Uterus (tissue), 2 donors: Measurements from ENCODE around the gene TEX51.

ENCODE experiments used
- POLR2A ChIP-seq, 2 donors: fragments of 450-650 bp; IDR thresholded peaks; one replicate each; pipeline ENCODE4 v1.6.1; 2016; ENCODE audit warnings: antibody characterized with exemption in 2 of 2, mild to moderate bottlenecking in 1 of 2, moderate library complexity in 1 of 2
- TF ChIP-seq, protein P1 (sequence below), 4 experiments: fragments of 200-600 bp in 2 of 4; fragments of 450-650 bp in 2 of 4; sonication (generic) in 2 of 4; IDR thresholded peaks; one replicate each; pipeline ENCODE4 v1.5.1; 2016 to 2019; ENCODE audit warnings: antibody characterized with exemption in 4 of 4, mild to moderate bottlenecking in 2 of 4, moderate library complexity in 1 of 4

DNA sequence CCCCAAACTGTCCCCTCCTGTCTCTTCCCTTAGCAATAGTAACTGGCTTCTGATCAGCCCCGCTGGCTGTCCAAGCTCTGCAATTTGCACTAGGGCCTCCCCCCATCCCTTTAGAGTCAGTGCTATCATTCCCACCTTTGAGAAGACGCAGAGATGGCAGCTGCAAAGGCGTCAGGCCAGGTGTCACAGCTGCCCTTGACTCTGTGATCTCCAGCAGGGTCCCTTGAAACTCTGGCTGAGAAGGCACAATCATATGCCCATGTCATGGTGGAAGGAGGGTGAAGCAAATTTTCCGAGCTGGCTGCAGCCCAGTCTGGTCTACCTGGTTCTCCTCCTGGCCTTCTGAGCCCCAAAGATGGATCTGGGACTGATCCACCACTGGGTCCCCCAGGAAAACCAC lies 49.2 kb upstream of the TEX51 start:
- TF ChIP-seq, protein P1, sequence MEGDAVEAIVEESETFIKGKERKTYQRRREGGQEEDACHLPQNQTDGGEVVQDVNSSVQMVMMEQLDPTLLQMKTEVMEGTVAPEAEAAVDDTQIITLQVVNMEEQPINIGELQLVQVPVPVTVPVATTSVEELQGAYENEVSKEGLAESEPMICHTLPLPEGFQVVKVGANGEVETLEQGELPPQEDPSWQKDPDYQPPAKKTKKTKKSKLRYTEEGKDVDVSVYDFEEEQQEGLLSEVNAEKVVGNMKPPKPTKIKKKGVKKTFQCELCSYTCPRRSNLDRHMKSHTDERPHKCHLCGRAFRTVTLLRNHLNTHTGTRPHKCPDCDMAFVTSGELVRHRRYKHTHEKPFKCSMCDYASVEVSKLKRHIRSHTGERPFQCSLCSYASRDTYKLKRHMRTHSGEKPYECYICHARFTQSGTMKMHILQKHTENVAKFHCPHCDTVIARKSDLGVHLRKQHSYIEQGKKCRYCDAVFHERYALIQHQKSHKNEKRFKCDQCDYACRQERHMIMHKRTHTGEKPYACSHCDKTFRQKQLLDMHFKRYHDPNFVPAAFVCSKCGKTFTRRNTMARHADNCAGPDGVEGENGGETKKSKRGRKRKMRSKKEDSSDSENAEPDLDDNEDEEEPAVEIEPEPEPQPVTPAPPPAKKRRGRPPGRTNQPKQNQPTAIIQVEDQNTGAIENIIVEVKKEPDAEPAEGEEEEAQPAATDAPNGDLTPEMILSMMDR (IDR thresholded peaks at IDR 0.05): no peak
- no peak for TF ChIP-seq POLR2A (IDR thresholded peaks at IDR 0.05)
